ENCODE data around the gene FGF12.

FGF12 gene

DNA sequence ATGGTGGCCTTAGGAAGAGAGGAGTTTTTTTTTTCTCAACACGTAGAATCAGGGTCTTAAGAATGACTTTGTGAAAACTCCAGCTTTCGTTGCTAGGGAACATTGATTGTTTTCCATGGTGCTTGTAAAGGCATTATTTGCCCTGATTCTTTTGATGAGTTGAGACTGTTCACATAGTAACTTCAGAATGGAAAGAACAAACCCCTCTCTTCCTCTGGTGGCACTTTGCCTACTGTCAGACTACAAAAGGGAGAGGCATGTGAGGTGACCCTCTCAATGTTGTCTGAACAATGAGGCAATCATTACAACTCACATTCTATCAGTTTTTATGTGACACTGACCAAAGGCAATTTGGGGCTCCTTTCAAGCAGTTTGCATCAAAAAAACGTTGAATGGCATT, 477.8 kb downstream of the FGF12 start:
- no peak for DNase-seq

DNA sequence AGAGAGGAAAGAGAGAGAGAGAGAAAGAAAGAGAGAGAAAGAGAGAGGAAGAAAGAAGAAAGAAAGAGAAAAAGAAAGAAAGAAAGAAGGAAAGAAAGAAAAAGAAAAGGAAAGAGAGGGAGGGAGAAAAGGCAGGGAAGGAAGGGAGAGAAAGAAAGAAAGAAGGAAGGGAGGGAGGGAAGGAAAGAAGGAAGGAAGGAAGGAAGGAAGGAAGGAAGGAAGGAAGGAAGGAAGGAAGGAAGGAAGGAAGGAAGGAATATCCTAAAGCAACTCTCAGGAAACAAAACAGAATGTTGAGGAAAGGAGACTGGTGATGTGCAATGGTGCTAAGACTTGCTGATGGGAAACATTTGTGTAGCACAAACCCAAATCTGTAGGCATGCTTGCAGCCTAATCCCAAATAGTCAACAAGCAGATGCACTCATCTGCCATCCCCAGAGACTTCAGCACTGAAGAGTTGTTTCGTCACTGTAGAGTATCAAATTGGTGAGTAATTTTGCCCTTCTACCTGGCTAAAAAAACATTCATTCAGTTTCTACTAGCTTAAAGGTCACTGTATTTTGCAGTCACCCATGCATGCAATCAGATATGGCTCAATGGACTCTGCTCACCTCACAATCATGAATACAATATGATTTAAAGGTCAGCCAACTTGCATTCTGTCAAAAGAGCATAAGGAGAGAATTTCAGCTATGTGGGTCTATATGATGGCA, 480.3 kb downstream of the FGF12 start:
- no peak for DNase-seq

DNA sequence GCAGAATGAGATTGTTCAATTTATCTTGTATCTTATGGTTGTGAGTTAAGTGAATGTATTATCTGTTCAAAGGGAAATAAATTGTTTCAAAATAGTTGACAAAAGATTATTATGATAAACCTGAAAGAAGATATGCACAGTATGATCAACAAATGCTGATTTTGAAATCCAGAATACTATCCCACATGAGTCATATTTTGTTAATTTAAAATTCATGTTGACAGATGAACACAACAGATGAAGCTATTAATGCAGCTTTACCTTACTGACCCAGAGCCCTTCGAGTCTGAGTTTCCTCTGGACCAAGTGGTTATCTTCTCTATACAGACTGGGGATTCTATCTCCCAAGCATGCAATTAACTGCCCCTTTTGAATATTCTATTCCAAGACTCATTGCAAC, 482.8 kb downstream of the FGF12 start:
- DNase-seq: no peak

DNA sequence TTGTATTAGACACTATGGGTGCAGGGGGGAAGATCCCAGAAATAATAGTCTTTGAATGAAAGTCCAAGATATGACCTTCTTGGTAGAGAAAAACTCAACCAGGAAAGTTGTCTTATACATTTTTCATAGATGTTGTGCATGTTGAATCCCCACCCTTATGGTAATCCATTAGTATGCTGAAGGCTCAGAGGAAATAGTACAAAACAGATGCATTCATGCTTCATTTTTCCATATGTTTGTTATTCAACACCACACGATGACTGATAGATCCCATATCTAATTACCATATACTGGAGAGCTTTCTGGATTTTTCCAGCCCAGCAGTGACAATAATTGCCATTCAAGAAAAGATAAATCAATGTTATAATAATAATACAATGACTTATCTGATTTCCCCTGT, 487.4 kb downstream of the FGF12 start:
- DNase-seq: no peak

DNA sequence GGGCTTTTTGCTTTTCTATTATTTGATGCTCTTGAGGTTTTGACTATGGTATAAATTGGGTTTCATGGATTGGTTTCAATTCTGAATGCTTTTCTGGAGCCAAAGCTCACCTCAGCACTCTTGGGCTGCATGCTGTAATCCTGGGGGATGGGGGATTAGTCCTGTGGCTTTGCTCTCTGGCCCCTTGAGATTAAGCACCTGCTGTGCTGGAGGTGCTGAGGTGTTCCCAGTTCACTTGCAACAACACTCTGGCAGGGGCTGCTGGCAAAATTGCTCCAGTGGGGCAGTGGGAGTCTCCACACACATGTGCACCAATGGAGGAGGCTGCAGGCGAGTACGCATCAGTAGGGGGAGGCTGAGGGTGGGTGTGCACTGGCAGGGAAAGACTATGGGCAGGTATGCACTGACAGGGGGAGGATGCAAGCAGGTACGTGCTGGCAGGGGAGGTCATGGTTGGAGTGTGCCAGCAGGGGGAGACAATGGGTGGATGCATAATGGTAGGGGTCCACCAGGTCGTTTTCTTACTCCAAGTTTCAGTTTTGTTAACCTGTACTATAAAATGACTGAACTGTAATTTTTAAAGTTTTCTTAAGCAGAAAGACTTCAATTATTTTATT, 489.2 kb downstream of the FGF12 start:
- no peak for DNase-seq

DNA sequence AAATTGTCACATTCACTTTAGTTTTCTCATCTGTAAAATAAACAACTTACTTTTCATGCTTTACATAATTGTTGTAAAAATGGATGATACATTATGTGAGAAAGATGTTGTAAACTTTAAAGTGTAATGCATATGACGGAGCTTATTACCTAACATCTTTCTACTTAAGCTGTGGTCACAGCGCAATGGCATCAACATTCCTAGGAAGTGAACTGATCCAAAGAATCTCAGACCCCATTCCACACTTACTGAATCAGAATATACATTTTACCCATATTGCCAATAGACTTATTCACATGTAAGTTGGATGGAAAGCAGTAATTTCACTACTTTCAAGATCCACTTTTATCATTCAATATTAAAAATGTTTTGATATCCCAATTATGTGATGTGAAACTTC, 497.5 kb downstream of the FGF12 start:
- no peak for DNase-seq

DNA sequence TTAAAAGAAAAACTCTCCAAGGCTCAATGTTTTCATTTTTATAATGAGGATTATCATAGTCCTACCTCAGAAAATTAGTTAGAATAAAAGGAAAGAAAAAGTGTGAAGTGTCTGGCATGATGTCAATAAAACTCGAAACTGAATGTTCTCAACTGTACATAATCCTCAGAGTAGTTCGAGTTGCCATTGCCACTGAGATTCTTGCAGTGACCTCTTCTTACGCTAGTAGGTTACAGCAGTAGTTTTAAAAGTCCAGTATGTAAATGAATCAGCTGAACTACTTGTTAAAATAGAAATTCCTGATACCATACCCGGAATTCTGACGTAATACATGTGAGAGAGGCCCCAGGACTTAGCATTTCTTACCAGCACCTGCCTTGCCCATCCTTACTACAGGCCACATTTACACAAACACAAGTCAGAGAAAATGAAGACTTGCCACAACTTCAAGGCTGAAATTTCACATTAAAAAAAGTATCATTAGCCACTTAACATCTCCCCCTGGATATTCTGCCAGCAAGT, 502.6 kb downstream of the FGF12 start:
- DNase-seq: no peak

DNA sequence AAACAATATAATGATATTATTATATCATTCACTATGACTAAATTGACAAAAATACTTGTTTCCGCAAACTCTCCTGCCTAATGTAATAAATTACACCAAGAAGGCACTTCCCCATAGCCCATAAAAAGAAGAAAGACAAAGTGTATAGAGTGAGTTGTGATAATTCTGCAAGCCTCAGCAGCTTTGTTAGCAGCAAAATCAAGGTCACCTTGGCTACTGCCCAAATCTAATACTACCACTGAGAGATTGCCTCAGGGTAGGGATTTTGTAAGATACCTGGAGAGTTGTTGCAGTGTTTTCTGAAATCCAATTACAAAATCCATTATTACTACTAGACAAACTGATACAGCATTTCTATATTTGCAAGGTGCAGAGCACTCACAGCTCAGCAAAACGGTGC, 503.5 kb downstream of the FGF12 start:
- peak; percentile 85 for DNase-seq

DNA sequence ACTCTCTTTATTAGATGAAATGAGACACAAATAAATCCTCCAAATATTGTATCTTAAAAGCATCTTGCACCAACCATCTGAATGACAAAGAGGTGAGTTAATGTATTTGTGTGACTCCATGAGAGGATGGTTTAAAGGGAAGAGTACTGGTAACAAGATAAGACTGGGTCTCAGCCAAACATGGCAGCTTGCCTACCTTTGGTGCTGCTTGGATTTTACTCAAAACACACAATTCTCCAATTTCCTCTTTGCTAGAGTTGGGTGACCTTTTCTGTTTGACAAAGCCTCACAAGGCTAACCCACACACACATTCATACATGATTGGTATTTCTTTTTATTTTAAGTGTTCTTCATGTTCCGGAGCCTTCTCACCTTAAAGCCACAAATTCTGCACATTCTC, 506.4 kb downstream of the FGF12 start:
- DNase-seq: no peak

DNA sequence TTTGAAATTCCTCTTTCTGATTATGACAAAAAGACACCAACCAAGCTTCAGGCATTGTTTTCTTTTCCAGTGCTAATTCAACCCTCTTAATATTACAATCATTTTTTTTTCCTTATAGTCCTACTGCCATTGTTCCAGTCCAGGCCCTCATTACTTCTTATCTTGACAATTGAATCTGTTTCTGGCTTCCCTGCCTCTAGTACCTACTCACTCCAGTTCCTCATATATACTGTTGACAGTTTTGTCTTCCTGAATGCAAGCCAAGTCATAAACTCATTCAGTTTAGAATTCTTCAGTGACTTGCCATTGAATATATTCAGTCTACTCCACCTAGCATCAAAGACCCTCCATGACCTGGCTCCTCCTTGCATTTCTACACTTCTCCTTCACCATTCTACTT, 507.4 kb downstream of the FGF12 start:
- DNase-seq: no peak

DNA sequence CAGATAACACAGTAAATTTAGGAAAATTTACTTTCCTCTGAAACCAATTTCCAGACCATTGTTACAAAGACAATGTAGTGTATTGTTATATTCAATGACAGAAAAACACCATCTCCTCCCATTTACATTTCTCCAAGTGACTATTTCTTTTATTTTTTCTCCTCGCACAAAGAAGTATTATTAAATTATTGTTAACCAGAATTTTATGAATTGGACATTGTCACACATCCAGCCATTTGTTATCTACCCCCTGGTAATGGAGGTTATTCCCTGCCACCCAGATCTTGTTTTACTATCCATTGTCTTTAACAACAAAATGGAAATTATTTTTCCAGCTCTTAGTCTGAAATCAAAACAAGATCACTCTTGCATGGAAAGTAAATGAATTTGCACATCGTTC, 511.3 kb downstream of the FGF12 start:
- DNase-seq: no peak

DNA sequence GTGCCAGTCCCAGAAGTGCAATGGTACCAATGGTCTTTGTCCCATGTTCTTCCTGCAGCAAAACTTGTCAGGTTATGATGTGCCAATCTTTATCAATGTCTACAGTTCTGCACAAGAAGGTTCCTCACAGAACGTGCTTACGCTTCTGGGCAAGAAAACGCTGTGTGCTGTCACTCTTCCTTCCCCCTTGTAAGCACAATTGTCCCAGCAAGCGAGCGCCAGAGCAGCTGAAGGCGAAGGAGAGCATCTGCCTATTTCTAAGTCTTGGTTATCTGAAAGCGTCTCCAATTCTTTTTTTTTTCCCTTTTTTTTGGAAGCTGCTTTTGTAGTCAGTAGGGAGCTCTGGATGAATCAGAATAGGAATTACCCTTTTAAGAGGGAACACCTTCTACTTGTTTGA, 514.4 kb downstream of the FGF12 start:
- no peak for DNase-seq

DNA sequence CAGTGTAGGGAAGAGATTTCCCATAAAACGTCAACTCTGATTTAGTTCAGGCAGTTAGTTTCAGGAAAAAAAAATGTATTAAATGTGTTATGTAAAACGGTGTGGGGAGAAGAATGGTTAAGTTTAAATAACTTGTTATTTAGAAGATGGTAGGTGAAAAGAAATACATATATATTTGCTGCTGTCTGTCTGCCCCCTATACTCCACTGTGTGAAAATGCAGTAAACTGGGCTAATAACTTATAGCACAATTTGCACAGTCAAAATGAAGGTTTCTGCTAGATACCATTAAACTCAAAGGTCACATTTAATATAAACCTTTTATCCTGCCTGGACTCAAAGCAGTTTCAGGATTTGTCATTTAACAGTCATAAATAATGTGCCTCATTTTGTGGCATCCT, 515.0 kb downstream of the FGF12 start:
- DNase-seq: no peak

DNA sequence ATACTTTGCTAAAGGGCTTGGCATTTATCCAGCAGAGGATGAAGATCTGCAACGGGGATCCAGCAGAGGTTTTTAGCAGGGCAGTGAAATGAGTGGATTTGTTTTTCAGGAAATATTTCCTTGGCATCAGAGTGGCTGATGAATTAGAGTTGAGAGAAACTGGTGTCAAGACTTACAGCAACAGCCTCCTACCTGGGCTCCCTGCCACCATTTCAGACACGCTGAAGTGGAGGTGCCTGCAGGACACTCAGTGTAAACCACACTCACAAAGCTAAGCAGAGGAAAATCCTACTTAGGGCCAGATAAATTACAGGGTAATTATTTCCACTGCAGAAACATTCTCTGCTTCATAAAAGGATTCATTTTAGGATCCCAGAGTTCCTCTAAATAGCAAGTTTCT, 519.7 kb downstream of the FGF12 start:
- DNase-seq: peak; percentile 94

DNA sequence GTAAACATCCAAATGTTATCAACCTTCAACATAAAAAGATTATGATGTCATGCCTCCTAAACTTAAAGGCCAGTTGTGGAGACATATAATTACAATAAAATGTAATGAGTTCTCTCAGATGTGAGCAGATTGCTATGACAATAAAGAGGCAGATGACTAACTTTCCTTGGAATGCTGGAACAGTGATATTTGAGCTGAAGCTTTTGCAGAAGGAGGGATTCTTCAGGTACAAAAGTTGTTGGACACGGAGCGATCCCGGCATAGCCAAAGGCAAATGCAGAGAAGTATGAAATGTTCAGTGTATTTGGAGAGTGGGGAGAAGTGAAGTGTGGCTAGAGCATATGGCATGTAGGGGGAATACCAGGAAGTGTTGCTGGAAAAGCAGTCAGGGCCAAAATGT, 520.1 kb downstream of the FGF12 start:
- no peak for DNase-seq

DNA sequence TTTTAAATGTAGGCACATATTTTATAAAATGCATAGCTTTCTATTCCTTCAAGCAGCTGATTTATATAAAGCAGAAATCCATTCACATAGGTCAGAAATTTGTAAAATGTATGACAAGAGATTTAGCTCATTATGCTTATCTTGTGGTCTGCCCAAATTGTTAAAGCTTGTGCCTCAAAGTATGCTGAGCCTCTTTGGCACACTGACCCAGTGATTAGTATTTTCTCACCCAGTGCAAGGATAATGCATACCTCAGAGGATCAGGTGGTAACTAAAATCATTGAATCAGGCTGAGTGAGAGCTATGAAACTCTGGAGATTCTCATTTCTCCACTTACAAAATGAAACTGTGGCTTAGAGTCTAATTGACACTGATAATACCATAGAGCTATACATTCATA, 533.3 kb downstream of the FGF12 start:
- DNase-seq: no peak

DNA sequence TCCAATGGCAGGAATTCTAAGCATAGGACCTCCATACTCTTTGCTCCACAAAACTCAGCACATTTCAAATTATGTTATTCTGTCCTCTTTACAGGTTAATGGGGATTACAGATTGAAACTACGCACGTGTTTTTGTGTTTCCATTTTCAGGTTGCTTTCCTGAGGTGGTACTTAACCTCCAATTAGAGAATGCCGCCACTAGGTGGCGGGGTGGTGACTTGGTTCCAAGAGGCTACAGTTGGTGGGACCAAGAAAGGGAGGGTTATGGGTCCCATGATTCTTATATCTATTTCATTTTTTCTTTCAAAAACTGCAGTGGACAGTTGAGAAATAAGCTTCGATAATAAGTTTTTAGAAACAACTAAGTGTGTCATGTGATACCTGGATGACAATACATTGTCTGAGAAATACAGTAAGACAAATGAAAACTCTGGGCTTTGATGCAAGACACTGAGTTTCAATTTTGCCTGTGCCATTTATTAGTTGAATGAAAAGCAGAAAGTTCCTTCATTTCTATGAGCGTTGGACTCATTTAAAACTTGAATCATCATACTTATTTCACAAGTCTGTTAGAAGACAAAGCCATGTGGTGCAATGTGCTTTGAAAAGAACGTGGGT, 539.0 kb downstream of the FGF12 start:
- no peak for DNase-seq

DNA sequence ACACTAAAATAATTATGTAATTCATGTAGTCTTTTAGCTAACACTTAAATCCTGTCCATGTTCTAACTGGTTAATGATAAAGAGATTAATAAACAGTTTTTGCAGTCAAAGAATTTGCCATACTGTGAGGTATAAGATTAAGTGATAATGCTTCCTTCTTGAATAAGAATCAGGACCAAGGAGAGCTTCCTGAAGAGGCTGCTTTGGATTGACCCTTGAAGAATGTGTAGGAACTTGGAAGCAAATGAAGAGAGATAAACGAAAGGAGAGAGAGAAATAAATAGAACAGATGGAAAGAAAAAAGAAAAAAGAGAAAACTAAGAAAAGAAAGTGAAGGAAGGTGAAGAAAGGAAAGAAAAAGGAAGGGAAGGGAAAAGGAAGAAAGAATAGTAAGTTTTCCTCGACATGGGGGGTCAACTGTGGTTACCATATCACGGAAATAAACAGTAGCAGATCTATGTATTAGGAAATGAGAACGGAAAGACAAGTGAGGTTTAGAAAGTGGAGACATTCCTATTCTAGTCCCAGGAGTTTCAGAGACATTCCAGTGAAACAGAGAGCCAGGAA, 539.8 kb downstream of the FGF12 start:
- DNase-seq: no peak

DNA sequence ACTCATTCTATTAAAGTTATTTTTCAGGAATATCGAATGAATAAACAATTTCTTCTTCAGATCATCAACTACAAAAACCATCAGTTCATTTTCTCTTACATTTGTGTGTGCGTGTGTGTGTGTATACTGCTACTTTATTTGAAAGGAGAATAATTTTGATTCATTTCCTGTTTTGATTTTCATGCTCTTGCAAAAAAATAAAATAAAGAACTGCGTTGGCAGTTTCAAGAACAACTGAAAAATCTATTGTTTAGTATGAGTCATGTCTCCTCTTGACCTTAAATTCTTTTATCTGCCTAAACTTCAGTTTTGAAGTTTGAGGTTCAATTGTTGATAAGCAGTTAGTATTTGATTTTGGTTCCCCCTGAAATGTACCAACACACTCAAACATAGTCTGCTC, 540.8 kb downstream of the FGF12 start:
- no peak for DNase-seq

DNA sequence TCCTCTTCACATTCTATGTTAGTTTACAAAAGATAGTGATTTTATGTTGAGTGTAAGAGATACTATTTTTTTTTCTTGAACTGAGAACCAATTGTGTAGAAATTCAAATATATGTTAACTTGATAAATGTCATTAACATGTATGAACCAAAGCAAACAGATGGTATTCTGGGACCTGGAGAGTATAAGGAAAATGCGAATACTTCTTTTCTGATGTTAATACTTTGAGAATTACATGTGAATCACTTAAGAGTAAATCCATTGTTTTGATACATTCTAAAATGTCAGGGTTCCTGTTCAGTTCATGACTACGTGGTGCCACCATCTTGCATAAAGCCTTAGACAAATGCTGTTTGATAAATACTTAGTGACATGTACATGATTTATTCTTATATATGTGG, 541.3 kb downstream of the FGF12 start:
- DNase-seq: no peak

DNA sequence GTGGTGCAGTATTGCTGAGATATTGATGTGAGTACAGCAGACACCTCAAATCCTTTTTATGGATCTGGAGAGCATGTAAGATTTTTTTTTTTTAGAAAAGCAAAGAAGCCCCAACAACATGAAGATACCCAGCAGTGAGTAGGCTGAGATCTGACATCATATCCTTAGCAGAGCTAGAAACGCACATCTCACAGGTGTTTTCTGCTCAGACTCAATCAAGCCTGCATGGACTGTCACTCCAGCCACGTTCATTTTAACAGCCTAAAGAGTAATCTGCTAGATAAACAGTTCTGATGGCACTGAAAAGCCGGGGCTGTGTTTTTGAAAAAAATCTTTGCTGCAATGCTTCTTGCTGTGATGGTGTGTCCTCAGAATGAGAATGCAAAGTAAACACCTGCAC, 544.2 kb downstream of the FGF12 start:
- DNase-seq: no peak

DNA sequence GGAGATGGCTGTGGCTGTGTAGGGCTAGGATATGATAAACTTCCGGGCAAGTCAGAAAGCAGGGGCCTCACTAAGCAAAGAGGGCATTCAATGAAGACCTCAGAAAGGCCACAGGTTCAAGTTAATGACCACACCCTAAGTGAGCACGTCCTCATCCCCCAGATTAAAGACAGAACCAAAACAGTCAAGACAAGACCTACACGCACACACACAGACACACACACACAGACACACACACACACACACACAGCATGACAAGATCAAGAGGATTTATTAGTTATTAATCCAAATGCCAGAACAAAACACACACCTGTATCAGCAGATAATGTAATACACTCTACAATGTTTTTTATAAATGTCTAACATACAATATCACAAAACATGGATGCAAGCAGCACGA, 546.2 kb downstream of the FGF12 start:
- DNase-seq: no peak

DNA sequence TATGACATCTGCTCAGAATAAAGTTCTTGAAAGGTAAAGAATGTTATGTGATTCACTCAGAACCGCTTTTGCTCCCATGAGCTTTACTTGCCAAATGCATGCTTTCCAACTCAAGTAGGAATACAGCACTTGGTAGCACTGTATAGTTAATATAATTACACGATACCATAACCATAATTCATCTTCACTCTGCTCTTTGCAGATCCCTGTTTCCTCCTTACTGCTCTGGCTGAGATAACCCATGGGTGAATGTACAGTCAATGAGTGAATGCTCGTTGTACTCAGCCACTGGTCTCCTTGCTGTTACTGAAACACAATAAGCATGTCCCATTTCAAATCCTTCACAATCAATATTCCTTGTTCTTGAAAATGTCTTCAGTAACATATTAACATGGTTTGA, 550.0 kb downstream of the FGF12 start:
- DNase-seq: no peak

DNA sequence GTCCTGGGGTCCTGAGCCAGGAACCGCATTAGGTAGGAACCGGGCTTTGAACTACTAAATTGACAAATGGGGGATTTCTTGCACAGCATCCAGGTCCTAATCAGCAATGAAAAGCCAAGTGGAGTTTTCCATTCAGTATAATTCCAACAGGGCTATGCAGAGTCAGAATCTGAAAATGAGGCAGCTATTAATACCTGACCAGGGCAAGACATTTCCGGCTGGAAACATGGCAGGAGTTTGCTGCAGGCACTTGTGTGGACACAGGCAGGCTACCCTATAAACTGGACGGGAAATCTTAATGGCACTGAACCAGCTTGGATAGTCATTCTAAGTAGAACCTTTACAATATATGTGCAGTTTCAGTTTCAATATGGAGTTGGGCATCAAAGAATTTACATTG, 553.1 kb downstream of the FGF12 start:
- no peak for DNase-seq
